Trophoblast cell (in vitro differentiated cells and primary cell): Measurements from ENCODE around the gene GKN2.

ENCODE experiments used
- DNase-seq, 2 donors: peaks; one replicate each; pipeline ENCODE4 v3.0.0-alpha.2; 2016
- H2AFZ ChIP-seq: 2 replicates; pipeline ENCODE4 v1.6.1; 2013; ENCODE audit warnings: low read length, moderate library complexity, mild to moderate bottlenecking; ENCODE audit not compliant: insufficient read depth, poor library complexity
- H2AK5ac ChIP-seq: 2 replicates; pipeline ENCODE4 v1.6.1; 2013; ENCODE audit warnings: mild to moderate bottlenecking, low read length
- H2BK120ac ChIP-seq: 2 replicates; pipeline ENCODE4 v1.6.1; 2013; ENCODE audit warnings: low read length, mild to moderate bottlenecking, moderate library complexity; ENCODE audit not compliant: insufficient read depth, poor library complexity
- H2BK12ac ChIP-seq: 2 replicates; pipeline ENCODE4 v1.6.1; 2013; ENCODE audit warnings: mild to moderate bottlenecking, low read length, moderate library complexity
- H2BK5ac ChIP-seq: 2 replicates; pipeline ENCODE4 v1.6.1; 2013; ENCODE audit warnings: low read length, low read depth, moderate library complexity, mild to moderate bottlenecking; ENCODE audit not compliant: poor library complexity
- H3K14ac ChIP-seq: 2 replicates; pipeline ENCODE4 v1.6.1; 2013; ENCODE audit warnings: mild to moderate bottlenecking, low read length
- H3K18ac ChIP-seq: 2 replicates; pipeline ENCODE4 v1.6.1; 2013; ENCODE audit warnings: mild to moderate bottlenecking, low read length
- H3K23ac ChIP-seq: 2 replicates; pipeline ENCODE4 v1.6.1; 2013; ENCODE audit warnings: low read length
- H3K27ac ChIP-seq: 2 replicates; pipeline ENCODE4 v1.5.1; 2013; ENCODE audit warnings: low read depth, mild to moderate bottlenecking, inconsistent platforms, low read length, moderate library complexity
- H3K27me3 ChIP-seq: 2 replicates; pipeline ENCODE4 v1.6.1; 2013; ENCODE audit warnings: inconsistent platforms, mild to moderate bottlenecking, low read length, moderate library complexity; ENCODE audit not compliant: insufficient read depth
- H3K36me3 ChIP-seq, 2 experiments: 1 replicate in 1 of 2; 2 replicates in 1 of 2; pipeline ENCODE4 v1.6.1; 2013; ENCODE audit warnings: low read length in 2 of 2, mild to moderate bottlenecking in 2 of 2, moderate library complexity in 1 of 2; ENCODE audit not compliant: insufficient read depth in 2 of 2, control insufficient read depth in 1 of 2
- H3K4ac ChIP-seq: 2 replicates; pipeline ENCODE4 v1.6.1; 2013; ENCODE audit warnings: low read depth, mild to moderate bottlenecking, low read length, moderate library complexity
- H3K4me1 ChIP-seq, 2 experiments: 1 replicate in 1 of 2; 2 replicates in 1 of 2; pipeline ENCODE4 v1.6.1; 2013; ENCODE audit warnings: low read length in 2 of 2, mild to moderate bottlenecking in 2 of 2, moderate library complexity in 1 of 2; ENCODE audit not compliant: insufficient read depth in 2 of 2, control insufficient read depth in 1 of 2
- H3K4me2 ChIP-seq: 2 replicates; pipeline ENCODE4 v1.6.1; 2013; ENCODE audit warnings: inconsistent platforms, mild to moderate bottlenecking, low read length, moderate library complexity
- H3K4me3 ChIP-seq: 2 replicates; pipeline ENCODE4 v1.5.1; 2013; ENCODE audit warnings: mild to moderate bottlenecking, low read depth, low read length, inconsistent platforms
- H3K79me1 ChIP-seq: one replicate; pipeline ENCODE4 v1.6.1; 2013; ENCODE audit warnings: low read length
- H3K79me2 ChIP-seq: 2 replicates; pipeline ENCODE4 v1.6.1; 2013; ENCODE audit warnings: low read length, mild to moderate bottlenecking; ENCODE audit not compliant: control insufficient read depth, insufficient read depth, poor library complexity
- H3K9ac ChIP-seq: 2 replicates; pipeline ENCODE4 v1.6.1; 2013; ENCODE audit warnings: mild to moderate bottlenecking, low read length
- H3K9me3 ChIP-seq: 2 replicates; pipeline ENCODE4 v1.6.1; 2013; ENCODE audit warnings: low read depth, mild to moderate bottlenecking, control low read depth, inconsistent platforms, low read length; ENCODE audit not compliant: insufficient read depth
- H4K12ac ChIP-seq: 2 replicates; pipeline ENCODE4 v1.6.1; 2013; ENCODE audit warnings: low read depth, mild to moderate bottlenecking, low read length, moderate library complexity
- H4K8ac ChIP-seq: 2 replicates; pipeline ENCODE4 v1.6.1; 2013; ENCODE audit warnings: low read depth, mild to moderate bottlenecking, low read length, moderate library complexity
- H4K91ac ChIP-seq: one replicate; pipeline ENCODE4 v1.6.1; 2013; ENCODE audit warnings: low read depth, mild to moderate bottlenecking, low read length, moderate library complexity
- WGBS: extraction: QIAGEN DNeasy Blood & Tissue Kit; methylation state at CpG from one replicate; pipeline ENCODE4 v1.1.7; 2013; ENCODE audit warnings: missing lambda C conversion rate; ENCODE audit not compliant: insufficient read length, insufficient coverage; ENCODE audit errors: extremely low coverage; 5-methylcytosine and 5-hydroxymethylcytosine counted together

GKN2 gene

GRCh38 chr2:68940369-68940768, 12.3 kb downstream of the GKN2 start:
- H3K4me1 ChIP-seq, result peaks cover 0 to 5% of the 10 kb centered on the region in 2 experiments
- H3K9me3 ChIP-seq, result peaks cover 2% of the 10 kb centered on the region
- no peak for DNase-seq
- H4K12ac ChIP-seq, result no peak overlapping the region
- H3K79me1 ChIP-seq, result peaks cover 2% of the 10 kb centered on the region
- no peak overlapping the region for H3K27ac ChIP-seq
- no peak overlapping the region for H2BK5ac ChIP-seq
- no peaks in the 10 kb centered on the region for H3K79me2 ChIP-seq
- H4K91ac ChIP-seq, result no peak overlapping the region
- no CpG with 5 or more reads among the region's 1 CpG for WGBS
- H2BK120ac ChIP-seq, result no peak overlapping the region
- no peak overlapping the region for H2BK12ac ChIP-seq
- H2AK5ac ChIP-seq, result no peak overlapping the region
- H3K27me3 ChIP-seq, result no peaks in the 10 kb centered on the region
- H2AFZ ChIP-seq, result no peak overlapping the region
- H4K8ac ChIP-seq, result no peak overlapping the region
- H3K36me3 ChIP-seq, result no peaks in the 10 kb centered on the region
- no peak overlapping the region for H3K14ac ChIP-seq
- no peak overlapping the region for H3K4ac ChIP-seq
- no peak overlapping the region for H3K23ac ChIP-seq
- no peak overlapping the region for H3K9ac ChIP-seq
- H3K18ac ChIP-seq, result no peak overlapping the region
- no peak overlapping the region for H3K4me3 ChIP-seq
- no peak overlapping the region for H3K4me2 ChIP-seq

- no peak overlapping the region for H3K27ac ChIP-seq
- H3K79me2 ChIP-seq, result no peaks in the 10 kb centered on the region
- H3K4me2 ChIP-seq, result no peak overlapping the region
- no peaks in the 10 kb centered on the region for H3K36me3 ChIP-seq
- no peaks in the 10 kb centered on the region for H3K27me3 ChIP-seq
- H2BK120ac ChIP-seq, result no peak overlapping the region
- H3K4me1 ChIP-seq, result peaks cover 0 to 5% of the 10 kb centered on the region in 2 experiments
- peaks cover 2% of the 10 kb centered on the region for H3K9me3 ChIP-seq
- H3K79me1 ChIP-seq, result peaks cover 2% of the 10 kb centered on the region
- no peak overlapping the region for H3K18ac ChIP-seq
- no peak overlapping the region for H3K14ac ChIP-seq
- no peak overlapping the region for H4K91ac ChIP-seq
- no peak for DNase-seq
- no peak overlapping the region for H4K8ac ChIP-seq
- no peak overlapping the region for H2AK5ac ChIP-seq
- H3K4me3 ChIP-seq, result no peak overlapping the region
- no peak overlapping the region for H2BK12ac ChIP-seq
- no peak overlapping the region for H3K23ac ChIP-seq
- H2BK5ac ChIP-seq, result no peak overlapping the region
- H4K12ac ChIP-seq, result no peak overlapping the region
- no peak overlapping the region for H2AFZ ChIP-seq
- no peak overlapping the region for H3K9ac ChIP-seq
- WGBS, result no CpG with 5 or more reads among the region's 1 CpG
- no peak overlapping the region for H3K4ac ChIP-seq
Observed at GRCh38 chr2:68939962-68940361, 12.7 kb downstream of the GKN2 start.

GRCh38 chr2:68938938-68939337, 13.8 kb downstream of the GKN2 start:
- H3K18ac ChIP-seq, result no peak overlapping the region
- H3K23ac ChIP-seq, result no peak overlapping the region
- H3K4me2 ChIP-seq, result no peak overlapping the region
- no peak overlapping the region for H3K27ac ChIP-seq
- H3K27me3 ChIP-seq, result no peaks in the 10 kb centered on the region
- H3K4ac ChIP-seq, result no peak overlapping the region
- H2BK5ac ChIP-seq, result no peak overlapping the region
- H3K9ac ChIP-seq, result no peak overlapping the region
- peaks cover 2% of the 10 kb centered on the region for H3K9me3 ChIP-seq
- no peak overlapping the region for H4K12ac ChIP-seq
- no peak overlapping the region for H2BK12ac ChIP-seq
- H4K8ac ChIP-seq, result no peak overlapping the region
- no CpG with 5 or more reads among the region's 3 CpGs for WGBS
- no peaks in the 10 kb centered on the region for H3K36me3 ChIP-seq
- H3K4me3 ChIP-seq, result no peak overlapping the region
- no peak overlapping the region for H4K91ac ChIP-seq
- H2BK120ac ChIP-seq, result no peak overlapping the region
- peaks cover 2% of the 10 kb centered on the region for H3K79me1 ChIP-seq
- H3K14ac ChIP-seq, result no peak overlapping the region
- no peak for DNase-seq
- H3K79me2 ChIP-seq, result no peaks in the 10 kb centered on the region
- peaks cover 0 to 5% of the 10 kb centered on the region in 2 experiments for H3K4me1 ChIP-seq
- no peak overlapping the region for H2AFZ ChIP-seq
- H2AK5ac ChIP-seq, result no peak overlapping the region

DNA sequence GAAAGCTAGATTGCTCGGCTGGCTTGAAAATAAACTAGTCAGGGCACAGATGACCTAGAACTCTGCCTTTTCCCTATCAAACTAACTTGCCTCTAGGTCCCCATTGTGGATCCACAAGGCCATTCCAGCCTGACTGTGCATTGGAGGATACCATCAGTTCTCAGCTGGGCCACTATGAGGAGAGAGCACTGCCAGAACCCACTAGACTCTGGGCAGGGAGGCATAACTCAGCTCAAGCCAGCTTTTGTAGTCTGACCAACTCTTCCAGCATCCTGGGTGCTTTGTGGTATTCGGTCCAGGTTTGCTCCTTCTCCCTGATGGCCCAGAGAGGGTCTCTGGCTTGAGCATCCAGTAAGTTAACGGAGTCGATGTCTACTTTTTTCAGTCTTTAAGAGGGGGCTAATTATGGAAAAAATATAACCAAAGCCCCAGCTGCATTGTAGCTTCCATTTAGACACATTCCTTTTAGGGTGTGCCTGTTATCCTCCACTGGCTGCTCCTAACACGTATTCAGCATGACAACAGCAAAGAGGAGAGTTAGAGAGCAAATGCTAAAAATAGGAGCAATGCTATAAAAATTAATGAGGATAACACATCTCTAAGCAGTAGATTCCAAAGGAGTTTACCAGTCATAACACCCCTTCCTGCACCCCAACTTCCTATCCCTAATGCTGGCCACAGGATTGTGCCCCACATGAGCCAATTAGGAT, 15.2 kb downstream of the GKN2 start:
- H3K27ac ChIP-seq, result no peak overlapping the region
- H3K79me2 ChIP-seq, result no peaks in the 10 kb centered on the region
- H2BK5ac ChIP-seq, result no peak overlapping the region
- no peak overlapping the region for H3K14ac ChIP-seq
- no peak overlapping the region for H3K4me2 ChIP-seq
- peaks cover 0 to 5% of the 10 kb centered on the region in 2 experiments for H3K4me1 ChIP-seq
- no peak overlapping the region for H3K9ac ChIP-seq
- no peaks in the 10 kb centered on the region for H3K36me3 ChIP-seq
- no peak overlapping the region for H3K4ac ChIP-seq
- no peak overlapping the region for H3K4me3 ChIP-seq
- H3K27me3 ChIP-seq, result no peaks in the 10 kb centered on the region
- no peak for DNase-seq
- no peak overlapping the region for H2AK5ac ChIP-seq
- H4K8ac ChIP-seq, result no peak overlapping the region
- no peak overlapping the region for H4K12ac ChIP-seq
- H3K9me3 ChIP-seq, result no peaks in the 10 kb centered on the region
- H4K91ac ChIP-seq, result peak overlapping the region; percentile 34
- no peaks in the 10 kb centered on the region for H3K79me1 ChIP-seq
- H2BK120ac ChIP-seq, result no peak overlapping the region
- peak overlapping the region; percentile 30 for H3K23ac ChIP-seq
- no peak overlapping the region for H2AFZ ChIP-seq
- H3K18ac ChIP-seq, result no peak overlapping the region
- WGBS, result no CpG with 5 or more reads among the region's 5 CpGs
- no peak overlapping the region for H2BK12ac ChIP-seq
